IPS DF 6.9 (cell line): ENCODE data around the gene SLC24A2.

Experiments
- DNase-seq: peaks from one replicate; pipeline ENCODE4 v3.0.0-alpha.2; 2013; ENCODE audit warnings: low read depth, low spot score
- H3K27ac ChIP-seq: one replicate; pipeline ENCODE4 v1.5.1; 2013; ENCODE audit warnings: low read length, control low read depth
- H3K27me3 ChIP-seq: 2 replicates; pipeline ENCODE4 v1.6.1; 2013; ENCODE audit warnings: mild to moderate bottlenecking, low read length; ENCODE audit not compliant: control insufficient read depth, insufficient read depth
- H3K36me3 ChIP-seq: 2 replicates; pipeline ENCODE4 v1.6.1; 2013; ENCODE audit warnings: low read length; ENCODE audit not compliant: control insufficient read depth, insufficient read depth
- H3K4me1 ChIP-seq: 2 replicates; pipeline ENCODE4 v1.6.1; 2013; ENCODE audit warnings: low read length; ENCODE audit not compliant: control insufficient read depth, insufficient read depth
- H3K4me3 ChIP-seq: 2 replicates; pipeline ENCODE4 v1.5.1; 2013; ENCODE audit warnings: mild to moderate bottlenecking, low read length
- H3K9me3 ChIP-seq: 2 replicates; pipeline ENCODE4 v1.6.1; 2013; ENCODE audit warnings: low read length, inconsistent platforms; ENCODE audit not compliant: control insufficient read depth, insufficient read depth
- WGBS: extraction: QIAGEN DNeasy Blood & Tissue Kit; methylation state at CpG from one replicate; pipeline ENCODE4 v1.1.7; 2013; ENCODE audit warnings: mixed read lengths, missing lambda C conversion rate; ENCODE audit not compliant: insufficient read length, insufficient coverage; 5-methylcytosine and 5-hydroxymethylcytosine counted together

Gene SLC24A2

DNA sequence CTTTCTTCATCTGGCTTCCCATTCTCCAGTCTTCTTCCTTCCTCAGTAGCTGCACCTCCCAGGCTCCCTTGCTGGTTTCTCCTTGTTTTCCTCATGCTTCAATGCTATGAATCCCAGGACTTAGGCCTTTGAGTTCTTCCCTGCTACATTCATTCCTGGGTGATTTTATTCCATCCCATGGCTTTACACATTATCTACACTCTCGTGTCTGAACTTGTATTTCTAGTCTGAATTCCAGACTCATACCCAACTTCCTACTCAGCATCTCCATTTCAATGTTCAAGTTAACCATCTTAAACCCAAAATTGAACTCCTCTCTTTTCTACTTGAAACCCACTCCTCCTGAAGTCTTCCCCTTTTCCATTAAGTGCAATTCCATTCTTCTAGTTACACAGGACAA, 20.0 kb downstream of the SLC24A2 start:
- H3K36me3 ChIP-seq = no peaks in the 10 kb centered on the region
- no CpG with 5 or more reads among the region's 1 CpG for WGBS
- no peaks in the 10 kb centered on the region for H3K27me3 ChIP-seq
- no peaks in the 10 kb centered on the region; the same call in 1 of the 2 replicates for H3K9me3 ChIP-seq
- no peak for DNase-seq
- H3K4me1 ChIP-seq = no peaks in the 10 kb centered on the region; the same call in 1 of the 2 replicates
- no peak overlapping the region for H3K27ac ChIP-seq
- no peak overlapping the region for H3K4me3 ChIP-seq

DNA sequence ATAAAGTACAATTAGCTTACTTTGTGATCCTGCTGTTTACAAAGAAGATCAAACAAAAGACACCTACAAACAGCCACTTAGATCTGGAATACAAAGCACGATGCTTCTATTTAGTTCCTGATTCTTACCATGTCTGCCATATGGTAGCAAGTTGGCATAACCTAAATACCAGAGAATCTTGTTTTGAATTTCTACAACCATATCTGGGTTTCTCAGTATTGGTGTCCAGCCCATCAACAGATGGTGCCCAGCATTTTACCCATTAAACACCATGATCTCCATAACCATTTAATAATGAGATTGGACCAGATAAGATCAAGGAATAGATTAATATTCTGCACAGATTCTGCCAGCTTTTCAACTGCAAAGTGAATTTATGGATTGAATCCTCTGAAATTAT, 29.8 kb downstream of the SLC24A2 start:
- Histone ChIP-seq H3K4me3 (no peak overlapping the region), H3K27me3 (no peaks in the 10 kb centered on the region), H3K9me3 (no peaks in the 10 kb centered on the region), H3K27ac (no peak overlapping the region), H3K36me3 (no peaks in the 10 kb centered on the region), H3K4me1 (peaks cover under 1% of the 10 kb centered on the region; the same call in 1 of the 2 replicates)
- WGBS = no CpG with 5 or more reads among the region's 1 CpG
- no peak for DNase-seq

DNA sequence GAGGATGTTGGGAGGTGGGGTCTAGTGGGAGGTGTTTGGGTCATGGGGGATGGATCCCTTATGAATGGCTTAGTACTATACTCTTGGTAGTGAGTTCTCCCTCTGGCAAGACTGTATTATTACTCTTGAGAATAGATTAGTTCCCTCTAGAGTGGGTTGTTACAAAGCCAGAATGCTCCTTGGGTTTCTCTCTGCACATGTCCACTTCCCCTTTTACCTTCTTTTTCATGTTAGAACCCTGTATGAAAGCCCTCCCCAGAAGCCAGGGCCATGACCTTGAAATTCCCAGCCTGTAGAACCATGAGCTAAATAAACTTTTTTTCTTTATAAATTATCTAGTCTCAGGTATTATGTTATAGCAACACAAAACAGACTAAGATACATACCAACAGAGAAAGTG, 31.1 kb downstream of the SLC24A2 start:
- Histone ChIP-seq H3K27me3 (no peaks in the 10 kb centered on the region), H3K4me1 (peaks cover 2% of the 10 kb centered on the region; the same call in 1 of the 2 replicates), H3K36me3 (no peaks in the 10 kb centered on the region), H3K9me3 (no peaks in the 10 kb centered on the region), H3K4me3 (no peak overlapping the region), H3K27ac (no peak overlapping the region)
- no peak for DNase-seq

DNA sequence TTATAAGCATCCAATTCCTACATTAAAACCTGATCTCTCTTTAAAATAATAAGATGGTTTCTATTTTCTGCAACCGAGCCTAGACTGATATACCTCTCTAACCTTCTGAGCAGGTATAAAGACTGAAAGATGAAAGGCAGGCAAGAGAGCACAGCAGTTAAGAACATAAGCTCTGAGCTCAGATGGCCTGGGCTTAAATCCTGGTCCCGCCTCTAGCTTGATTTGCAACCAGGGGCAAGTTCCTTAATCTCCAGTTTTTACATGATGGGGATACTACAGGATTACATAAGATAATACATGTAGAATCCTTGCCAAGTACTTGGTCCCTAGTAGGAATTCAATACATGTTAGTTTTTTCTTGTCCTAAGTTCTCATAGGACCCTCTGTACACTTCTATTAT, 33.9 kb downstream of the SLC24A2 start:
- DNase-seq = no peak
- Histone ChIP-seq H3K9me3 (no peaks in the 10 kb centered on the region), H3K27ac (no peak overlapping the region), H3K4me3 (no peak overlapping the region), H3K27me3 (no peaks in the 10 kb centered on the region), H3K4me1 (peaks cover 2% of the 10 kb centered on the region; the same call in 1 of the 2 replicates), H3K36me3 (no peaks in the 10 kb centered on the region)
- WGBS = no CpG with 5 or more reads among the region's 2 CpGs

DNA sequence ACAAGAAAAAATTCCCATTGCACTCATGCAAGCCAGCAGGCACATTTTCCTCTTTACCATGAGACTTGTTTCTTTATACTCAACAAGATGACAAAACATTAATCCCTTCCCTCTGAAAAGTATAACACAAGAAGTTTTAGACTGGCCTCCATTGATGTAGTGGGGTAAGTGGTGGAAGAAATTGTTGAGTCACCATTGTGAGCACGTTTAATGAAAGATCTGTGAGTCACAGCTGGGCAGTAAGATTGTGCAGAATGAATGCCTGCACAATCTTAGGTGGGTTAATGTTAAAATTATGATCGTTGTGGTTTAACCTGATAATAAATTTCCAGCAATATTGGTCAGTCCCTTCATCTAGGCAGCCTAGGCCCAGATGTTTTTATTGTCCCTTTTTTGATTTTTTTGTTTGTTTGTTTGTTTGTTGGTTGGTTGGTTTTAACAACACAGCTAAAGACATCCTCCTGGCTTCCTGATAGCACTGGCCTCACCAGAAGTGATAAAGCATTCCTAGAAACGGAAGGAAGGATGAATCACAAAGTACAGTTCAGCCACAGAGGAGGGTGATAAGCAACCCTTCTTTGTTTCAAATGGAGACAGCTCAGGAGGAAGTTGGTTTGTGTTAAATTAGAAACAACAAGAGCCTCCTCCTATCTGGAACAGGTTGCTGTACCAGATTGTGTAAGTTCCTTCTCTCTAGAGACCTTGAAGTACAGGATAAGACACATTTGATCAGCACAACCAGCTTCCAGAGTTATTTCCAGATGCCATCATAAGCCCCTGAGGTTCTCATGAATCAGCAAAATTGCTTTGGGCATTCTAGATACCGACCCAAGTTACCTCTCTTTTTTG, 40.3 kb downstream of the SLC24A2 start:
- Histone ChIP-seq H3K4me1 (no peaks in the 10 kb centered on the region), H3K27me3 (no peaks in the 10 kb centered on the region), H3K36me3 (no peaks in the 10 kb centered on the region), H3K27ac (no peak overlapping the region), H3K4me3 (no peak overlapping the region), H3K9me3 (no peaks in the 10 kb centered on the region)
- no peak for DNase-seq
- no CpG with 5 or more reads among the region's 4 CpGs for WGBS

DNA sequence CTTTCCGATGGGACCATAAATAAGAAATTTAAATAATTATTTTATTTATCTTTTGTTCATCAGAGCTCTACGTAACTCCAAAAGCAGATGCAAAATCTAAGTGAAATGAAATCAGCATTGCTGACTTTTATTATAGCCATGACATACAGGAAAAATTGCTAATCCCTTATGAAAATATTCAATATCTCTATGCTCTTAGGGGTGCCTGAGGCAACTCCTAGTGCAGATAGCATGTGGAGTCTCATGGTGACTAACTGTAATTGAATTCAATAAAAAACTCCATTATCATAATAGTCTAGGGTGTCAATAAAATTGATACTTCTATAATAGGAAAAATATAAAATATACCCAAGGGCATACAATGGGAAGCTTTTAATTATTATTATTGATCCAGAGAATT, 42.6 kb downstream of the SLC24A2 start:
- no peaks in the 10 kb centered on the region for H3K27me3 ChIP-seq
- DNase-seq = no peak
- no CpG with 5 or more reads among the region's 2 CpGs for WGBS
- H3K4me1 ChIP-seq = no peaks in the 10 kb centered on the region
- no peak overlapping the region for H3K4me3 ChIP-seq
- no peaks in the 10 kb centered on the region for H3K36me3 ChIP-seq
- H3K9me3 ChIP-seq = no peaks in the 10 kb centered on the region
- no peak overlapping the region for H3K27ac ChIP-seq

DNA sequence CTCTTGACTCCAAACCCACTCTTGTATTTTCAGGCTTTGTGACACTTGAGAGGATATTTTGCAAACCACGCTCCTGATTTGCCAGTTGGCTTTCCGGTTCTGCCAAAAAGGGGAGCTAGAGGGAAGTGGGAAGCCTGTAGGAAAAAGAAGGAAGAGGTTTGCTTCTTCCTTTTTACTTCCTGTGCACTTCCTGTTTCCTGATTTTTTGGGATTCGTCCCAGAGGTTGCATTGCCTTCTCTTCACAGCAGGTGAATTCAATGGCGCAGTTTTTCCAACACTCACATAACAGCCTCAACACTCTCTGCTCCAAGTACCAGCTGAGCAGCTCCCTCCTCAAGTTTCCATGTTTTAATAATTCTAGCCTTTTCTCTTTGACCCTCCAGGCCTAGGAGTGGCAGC, 47.7 kb downstream of the SLC24A2 start:
- no CpG with 5 or more reads among the region's 4 CpGs for WGBS
- no peak for DNase-seq
- Histone ChIP-seq H3K27me3 (no peaks in the 10 kb centered on the region), H3K9me3 (no peaks in the 10 kb centered on the region), H3K27ac (no peak overlapping the region), H3K4me1 (0 out of 2 replicates have a peak, but pooled peaks cover 2% of the 10 kb centered on the region), H3K36me3 (no peaks in the 10 kb centered on the region), H3K4me3 (no peak overlapping the region)
